ENCODE data around the gene GIMD1.

DNA sequence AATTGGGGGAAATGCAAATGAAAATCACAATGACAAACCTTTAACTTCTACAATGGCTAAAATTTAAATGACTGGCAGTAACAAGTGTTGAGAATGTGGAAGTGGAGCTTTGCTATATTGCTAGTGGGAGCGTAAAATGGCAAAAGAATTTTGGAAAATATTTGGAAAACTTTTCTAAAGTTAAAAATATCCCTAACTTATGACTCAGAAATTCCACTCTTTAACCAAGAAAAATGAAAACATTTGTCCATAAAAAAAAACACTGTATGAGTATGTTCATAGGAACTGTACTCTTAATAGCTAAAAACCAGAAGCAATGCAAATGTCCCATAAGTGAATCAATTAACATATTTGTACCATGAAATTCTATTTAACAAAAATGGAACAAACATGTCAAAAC is 56.2 kb downstream of the GIMD1 start:
- TF ChIP-seq, protein P1, sequence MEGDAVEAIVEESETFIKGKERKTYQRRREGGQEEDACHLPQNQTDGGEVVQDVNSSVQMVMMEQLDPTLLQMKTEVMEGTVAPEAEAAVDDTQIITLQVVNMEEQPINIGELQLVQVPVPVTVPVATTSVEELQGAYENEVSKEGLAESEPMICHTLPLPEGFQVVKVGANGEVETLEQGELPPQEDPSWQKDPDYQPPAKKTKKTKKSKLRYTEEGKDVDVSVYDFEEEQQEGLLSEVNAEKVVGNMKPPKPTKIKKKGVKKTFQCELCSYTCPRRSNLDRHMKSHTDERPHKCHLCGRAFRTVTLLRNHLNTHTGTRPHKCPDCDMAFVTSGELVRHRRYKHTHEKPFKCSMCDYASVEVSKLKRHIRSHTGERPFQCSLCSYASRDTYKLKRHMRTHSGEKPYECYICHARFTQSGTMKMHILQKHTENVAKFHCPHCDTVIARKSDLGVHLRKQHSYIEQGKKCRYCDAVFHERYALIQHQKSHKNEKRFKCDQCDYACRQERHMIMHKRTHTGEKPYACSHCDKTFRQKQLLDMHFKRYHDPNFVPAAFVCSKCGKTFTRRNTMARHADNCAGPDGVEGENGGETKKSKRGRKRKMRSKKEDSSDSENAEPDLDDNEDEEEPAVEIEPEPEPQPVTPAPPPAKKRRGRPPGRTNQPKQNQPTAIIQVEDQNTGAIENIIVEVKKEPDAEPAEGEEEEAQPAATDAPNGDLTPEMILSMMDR (IDR thresholded peaks at IDR 0.05), result no peak
- TF ChIP-seq SIN3A (IDR thresholded peaks at IDR 0.05; ENCODE audit: borderline replicate concordance, insufficient read depth, low read depth, low read length) (no peak), POLR2AphosphoS5 (IDR thresholded peaks at IDR 0.05; ENCODE audit: low read depth, low read length) (no peak), TCF7L2 (IDR thresholded peaks at IDR 0.05; ENCODE audit: low read depth, low read length) (no peak)
- TF ChIP-seq, protein P2, sequence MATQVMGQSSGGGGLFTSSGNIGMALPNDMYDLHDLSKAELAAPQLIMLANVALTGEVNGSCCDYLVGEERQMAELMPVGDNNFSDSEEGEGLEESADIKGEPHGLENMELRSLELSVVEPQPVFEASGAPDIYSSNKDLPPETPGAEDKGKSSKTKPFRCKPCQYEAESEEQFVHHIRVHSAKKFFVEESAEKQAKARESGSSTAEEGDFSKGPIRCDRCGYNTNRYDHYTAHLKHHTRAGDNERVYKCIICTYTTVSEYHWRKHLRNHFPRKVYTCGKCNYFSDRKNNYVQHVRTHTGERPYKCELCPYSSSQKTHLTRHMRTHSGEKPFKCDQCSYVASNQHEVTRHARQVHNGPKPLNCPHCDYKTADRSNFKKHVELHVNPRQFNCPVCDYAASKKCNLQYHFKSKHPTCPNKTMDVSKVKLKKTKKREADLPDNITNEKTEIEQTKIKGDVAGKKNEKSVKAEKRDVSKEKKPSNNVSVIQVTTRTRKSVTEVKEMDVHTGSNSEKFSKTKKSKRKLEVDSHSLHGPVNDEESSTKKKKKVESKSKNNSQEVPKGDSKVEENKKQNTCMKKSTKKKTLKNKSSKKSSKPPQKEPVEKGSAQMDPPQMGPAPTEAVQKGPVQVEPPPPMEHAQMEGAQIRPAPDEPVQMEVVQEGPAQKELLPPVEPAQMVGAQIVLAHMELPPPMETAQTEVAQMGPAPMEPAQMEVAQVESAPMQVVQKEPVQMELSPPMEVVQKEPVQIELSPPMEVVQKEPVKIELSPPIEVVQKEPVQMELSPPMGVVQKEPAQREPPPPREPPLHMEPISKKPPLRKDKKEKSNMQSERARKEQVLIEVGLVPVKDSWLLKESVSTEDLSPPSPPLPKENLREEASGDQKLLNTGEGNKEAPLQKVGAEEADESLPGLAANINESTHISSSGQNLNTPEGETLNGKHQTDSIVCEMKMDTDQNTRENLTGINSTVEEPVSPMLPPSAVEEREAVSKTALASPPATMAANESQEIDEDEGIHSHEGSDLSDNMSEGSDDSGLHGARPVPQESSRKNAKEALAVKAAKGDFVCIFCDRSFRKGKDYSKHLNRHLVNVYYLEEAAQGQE (IDR thresholded peaks at IDR 0.05; ENCODE audit: insufficient read depth in 1 of 2, low read depth in 2 of 2, low read length in 1 of 2), result no peak

Data from Panc1 (cell line).